Stimulated activated CD4-positive, alpha-beta T cell treated with anti-CD3 and anti-CD28 coated beads, Interleukin-12 subunit alpha, Interleukin-12 subunit beta, amount 100 ng/mL, for 4 hours (primary cell): ENCODE data around the gene AKAP7.
A peak's percentile ranks its signal among the peaks of the same experiment; 100 is the strongest.
"Not testable (repeated sequence)": the region's sequence is repeated elsewhere in the genome, so short reads cannot be mapped to it uniquely, and the experiment has no call there.

Experiments used
- DNase-seq: peaks from one replicate; pipeline ENCODE4 v3.0.0-alpha.2; 2020

AKAP7 gene

GRCh38 chr6:131258010-131258652 lies 122.9 kb downstream of the AKAP7 start:
- DNase-seq: no peak

DNA sequence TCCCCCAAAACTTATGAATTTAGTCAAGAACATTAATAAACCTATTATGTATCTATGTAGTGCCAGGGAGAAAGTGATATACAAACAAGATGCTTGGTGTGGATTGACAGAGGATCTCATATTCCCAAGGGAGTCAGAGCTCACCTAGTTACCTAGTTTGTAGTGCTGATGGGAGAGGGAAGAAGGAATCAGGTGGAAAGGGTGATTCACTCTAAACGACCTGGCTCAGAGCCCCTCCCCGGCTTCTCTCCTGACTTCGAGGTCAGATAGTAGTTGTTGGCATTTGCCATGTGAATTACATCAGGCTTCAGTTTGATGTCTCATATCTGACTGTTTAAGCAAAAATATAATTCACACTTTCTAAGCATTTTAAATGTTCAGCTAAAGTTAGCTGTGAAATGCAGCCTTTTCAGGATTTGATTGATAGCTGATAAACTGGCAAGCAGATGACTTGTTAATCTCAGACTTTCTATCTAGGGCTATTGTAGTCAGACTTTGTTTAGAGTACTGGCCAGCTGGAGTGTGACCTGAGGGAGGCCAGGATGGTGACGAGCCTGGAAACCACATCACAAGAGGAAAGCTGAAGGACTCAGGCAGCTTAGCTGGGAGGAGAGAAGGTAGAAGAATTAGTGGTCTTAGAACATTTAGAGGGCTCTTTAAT lies 123.7 kb downstream of the AKAP7 start:
- no peak for DNase-seq

DNA sequence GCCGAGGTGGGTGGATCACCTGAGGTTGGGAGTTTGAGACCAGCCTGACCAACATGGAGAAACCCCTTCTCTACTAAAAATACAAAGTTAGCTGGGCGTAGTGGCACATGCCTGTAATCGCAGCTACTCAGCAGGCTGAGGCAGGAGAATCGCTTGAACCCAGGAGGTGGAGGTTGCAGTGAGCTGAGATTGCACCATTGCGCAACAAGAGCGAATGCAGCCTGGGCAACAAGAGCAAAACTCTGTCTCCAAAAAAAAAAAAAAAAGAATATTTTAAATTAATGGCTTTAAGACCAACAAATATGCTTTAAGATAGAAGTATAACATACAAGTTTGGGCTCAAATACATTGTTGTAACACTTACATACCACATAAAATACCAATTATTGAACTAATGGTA lies 125.7 kb downstream of the AKAP7 start:
- not testable (repeated sequence) for DNase-seq

DNA sequence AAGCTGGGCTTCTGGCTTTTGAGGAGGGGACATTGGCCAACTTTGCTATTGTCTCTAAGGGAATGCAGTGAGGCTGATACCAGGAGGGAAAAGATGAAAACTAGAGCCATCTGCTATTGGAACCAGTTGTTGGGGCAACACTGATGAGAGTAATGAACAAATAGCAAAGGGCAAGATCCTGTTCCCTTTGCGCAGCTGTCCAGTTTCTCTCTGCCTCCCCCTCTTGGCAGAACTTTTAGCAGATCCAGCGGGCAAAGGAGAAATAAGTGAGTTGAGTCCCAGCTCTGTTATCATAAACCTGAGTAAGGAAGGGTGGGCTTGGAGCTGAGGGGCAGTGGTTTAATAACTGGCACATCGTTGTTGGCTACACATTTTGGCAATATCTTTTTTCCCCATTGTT lies 126.8 kb downstream of the AKAP7 start:
- DNase-seq: no peak

GRCh38 chr6:131265939-131266338 lies 130.7 kb downstream of the AKAP7 start:
- DNase-seq: no peak

DNA sequence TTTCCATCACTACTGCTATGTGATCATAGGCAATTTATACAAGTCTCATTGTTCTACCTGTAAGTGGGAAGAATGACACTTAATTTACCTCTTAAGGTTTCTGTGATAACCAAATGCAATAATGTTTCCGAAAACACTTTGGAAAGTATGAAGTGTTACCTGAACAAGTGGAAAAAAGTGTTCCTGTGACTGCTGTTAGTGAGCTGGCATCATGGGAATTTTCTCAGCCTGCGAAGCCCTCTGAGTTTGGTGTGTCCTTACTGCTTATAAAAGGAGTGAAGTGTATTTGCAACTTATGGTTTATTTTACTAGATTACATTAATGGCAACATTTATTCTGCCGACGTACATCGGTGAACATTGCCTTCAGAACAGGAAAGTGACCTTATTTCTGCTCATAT lies 133.0 kb downstream of the AKAP7 start:
- no peak for DNase-seq

DNA sequence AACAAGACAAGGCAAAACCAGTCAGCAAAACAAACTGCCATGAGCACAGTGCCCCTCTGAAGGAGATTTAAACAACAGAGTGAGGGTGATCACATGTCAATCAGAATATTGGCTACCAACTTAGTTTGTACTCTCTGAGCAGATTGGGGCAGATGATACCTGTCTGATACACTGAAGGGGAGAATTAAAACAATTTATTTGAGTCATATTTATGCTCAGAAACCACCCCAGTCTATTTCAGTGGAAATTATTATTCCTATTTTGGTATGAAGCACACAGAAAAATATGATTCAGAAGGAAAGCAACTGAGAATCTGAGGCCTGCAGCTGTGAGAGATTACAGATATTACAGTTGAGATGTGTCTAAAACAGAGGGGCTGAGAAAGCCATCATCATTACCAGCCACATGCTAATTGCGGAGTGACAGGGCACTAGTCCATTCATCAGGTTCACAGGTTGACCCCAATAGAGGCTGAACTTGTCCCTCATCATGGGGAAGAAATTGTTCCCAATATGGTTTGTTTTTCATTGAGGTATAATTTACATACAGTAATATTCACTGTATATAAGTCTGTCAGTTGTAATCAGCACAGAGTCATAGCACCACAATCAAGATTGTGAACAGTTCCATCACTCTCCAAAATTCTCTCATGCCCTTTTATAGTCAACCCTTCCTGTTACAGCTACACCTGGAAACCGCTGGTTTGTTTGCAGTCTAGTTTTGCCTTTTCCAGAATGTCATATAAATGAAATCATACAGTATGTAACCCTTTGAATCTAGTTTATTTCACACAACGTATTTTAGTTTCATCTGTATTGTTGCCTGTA lies 134.5 kb downstream of the AKAP7 start:
- DNase-seq: no peak

DNA sequence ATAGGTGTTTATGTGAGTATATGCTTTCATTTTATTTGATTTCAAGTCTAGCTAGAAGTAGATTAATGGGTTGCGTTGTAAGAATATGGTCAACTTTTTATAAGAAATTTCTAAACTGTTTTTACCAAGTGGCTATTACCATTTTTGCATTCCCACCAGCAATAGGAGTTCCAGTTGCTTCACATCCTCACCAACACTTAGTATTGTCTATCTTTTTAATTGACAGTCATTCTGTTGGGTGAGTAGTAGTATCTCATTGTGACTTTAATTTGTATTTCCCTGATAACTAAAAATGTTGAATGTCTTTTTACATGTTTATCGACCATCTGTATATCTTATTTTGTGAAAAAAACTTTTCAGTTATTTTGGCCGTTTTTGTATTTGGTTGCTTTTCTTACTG lies 135.3 kb downstream of the AKAP7 start:
- DNase-seq: no peak

- no peak for DNase-seq
Measured at GRCh38 chr6:131275273-131275672, 140.0 kb downstream of the AKAP7 start.

DNA sequence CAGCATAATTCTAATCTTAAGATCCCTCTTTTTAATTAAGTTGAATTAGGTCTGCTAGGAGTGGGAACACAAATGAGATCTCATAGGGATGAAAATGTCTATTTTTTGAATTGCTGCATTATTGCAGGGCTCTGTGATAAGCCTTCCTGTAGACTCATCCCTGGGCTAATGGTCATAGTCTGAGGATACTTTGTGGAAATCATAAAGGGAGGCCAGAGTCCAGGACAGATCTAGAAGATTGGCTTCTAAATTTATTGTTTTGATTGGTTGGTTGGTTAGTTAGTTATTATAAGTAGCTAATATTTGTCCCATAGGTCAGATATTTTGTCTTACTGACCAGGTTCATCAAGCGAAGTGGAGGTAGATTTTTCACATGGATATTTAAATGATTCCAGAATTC lies 142.3 kb downstream of the AKAP7 start:
- DNase-seq: no peak

DNA sequence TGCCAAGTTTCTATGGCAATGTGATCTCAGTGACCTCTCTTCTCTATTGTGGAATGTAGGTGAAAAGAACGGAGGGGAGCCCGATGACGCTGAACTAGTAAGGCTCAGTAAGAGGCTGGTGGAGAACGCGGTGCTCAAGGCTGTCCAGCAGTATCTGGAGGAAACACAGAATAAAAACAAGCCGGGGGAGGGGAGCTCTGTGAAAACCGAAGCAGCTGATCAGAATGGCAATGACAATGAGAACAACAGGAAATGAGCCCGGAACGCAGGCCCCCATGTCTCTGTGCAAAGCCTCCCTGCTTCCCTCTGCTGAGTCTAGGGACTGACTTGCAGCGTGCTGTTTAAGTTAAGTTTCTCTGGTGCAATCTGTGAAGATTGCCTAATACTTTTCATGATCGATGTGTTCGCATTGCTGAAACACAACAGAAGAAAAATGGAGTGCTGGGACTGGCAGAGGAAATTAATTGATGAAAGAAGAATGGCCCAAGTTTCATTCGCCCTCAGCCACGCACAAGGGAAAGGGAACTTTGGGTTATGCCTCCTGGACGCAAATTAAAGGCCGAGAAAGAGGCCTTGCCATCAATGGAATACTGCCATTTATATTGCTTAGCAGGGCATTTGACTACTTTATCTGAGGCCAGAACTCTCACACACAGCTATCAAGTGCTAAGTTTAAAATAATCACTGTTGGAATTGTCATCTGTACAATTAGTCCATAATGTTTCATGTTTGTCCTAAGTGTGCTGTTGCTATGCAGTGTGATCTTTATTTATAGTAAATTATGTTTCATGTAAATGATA lies 146.4 kb downstream of the AKAP7 start:
- DNase-seq: peak; percentile 32

- DNase-seq: no peak
Measured at GRCh38 chr6:131282365-131282764, 147.1 kb downstream of the AKAP7 start.

DNA sequence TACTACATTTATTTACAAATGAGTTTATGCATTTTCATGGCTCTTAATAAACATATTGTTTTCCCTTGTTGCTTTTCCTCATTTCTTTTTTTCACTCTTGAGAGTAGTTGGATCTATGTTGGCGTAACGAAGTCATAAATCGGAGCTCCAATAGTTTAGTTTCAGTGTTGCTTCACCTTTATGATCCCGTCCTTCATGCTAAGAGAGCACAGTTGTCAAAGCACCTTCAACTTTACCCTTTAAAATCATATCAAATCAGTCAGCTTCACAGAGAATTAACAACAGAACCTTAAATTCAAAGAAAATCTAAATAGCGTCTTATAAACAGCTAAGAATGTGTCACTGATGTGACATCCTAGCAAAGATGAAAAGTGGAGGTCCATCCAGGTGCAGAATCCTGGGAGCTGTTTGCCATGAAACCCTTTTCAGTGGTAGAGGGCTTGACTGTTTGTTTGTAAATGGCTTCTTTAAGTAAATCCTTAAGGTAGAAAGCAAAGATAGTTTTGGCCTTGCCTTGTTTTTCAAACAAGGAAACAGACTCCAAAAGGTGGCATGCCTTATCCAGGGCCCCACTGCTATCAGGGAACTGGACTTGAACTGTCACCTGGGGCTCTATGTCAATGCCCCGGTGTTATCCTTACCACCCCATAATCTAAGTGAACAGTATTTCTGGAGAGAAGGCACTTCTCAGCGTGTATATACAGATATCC lies 148.4 kb downstream of the AKAP7 start:
- no peak for DNase-seq

DNA sequence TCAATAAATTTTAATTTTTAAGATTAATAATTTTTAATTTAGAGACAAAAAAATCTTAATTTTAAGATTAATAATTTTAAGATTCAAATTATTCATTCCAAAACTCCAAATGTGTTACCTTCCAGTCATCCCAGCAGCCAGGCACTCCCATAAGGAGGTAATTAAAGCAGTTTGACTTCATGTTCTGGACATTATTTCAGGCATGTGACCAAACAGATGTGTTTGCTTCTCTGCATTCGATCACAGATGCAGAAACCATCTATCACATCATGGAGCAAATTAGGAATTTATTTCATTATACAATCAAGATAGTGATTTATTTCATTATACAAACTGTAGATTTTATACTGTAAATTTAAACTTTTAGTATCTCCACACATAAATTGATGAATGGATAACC lies 150.3 kb downstream of the AKAP7 start:
- no peak for DNase-seq

DNA sequence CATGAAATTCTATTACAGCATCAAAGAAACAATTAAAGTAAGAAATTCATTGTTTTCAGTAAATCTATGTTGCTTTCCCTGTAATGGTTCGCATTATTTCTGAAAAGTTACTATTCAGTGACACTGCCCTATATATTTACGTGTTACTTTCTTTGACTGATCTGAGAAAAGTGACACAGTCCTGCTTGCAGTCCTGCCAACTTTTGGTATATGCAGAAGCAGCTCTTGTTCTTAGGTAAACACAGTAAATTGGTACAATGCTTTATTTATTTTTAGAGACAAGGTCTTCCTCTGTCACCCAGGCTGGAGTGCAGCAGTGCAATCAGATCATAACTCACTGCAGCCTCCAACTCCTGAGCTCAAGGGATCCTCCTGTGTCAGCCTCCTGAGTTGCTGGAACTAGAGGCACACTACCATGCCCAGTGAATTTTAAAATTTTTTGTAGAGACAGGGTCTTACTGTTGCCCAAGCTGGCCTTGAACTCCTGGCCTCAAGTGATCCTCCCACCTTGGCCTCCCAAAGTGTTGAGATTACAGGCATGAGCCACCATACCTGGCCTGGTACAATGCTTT lies 151.3 kb downstream of the AKAP7 start:
- DNase-seq: no peak

DNA sequence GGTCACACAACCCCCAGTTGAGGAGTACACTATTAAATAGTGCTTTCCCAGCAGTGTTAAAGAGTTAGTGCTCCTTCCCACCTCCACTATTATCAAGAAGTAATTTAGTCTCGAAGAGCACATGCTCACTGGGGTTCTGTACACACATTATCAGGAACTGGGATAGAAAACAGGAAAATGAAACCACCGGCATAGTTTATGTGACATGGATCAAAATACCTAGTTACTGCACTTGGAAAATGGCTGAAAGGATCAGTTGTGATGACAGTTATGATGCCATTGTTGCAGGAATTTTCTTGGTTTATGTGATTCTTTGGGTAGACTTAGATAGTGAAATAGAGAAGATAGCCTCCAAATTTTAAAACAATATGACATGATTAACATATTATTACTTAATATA lies 152.9 kb downstream of the AKAP7 start:
- DNase-seq: no peak

DNA sequence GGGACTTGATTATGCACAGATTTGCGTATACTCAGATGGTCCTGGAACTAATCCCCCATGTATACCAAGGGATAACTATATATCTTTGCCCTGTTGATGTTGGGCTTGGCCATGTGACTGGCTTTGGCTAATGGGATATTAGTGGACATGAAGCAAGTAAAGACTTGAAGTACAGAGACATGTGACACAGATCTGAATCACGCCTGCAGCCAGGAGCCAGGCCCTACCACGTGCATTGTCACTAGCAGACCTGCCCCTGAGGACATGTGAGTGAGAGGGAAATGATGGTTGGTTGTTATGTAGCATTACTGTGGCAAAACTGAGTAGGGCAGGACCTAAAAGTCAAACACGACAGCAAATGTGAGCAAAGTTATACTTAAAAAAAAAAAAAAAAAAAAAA lies 155.7 kb downstream of the AKAP7 start:
- no peak for DNase-seq

- no peak for DNase-seq
Measured at GRCh38 chr6:131292145-131292938, 157.1 kb downstream of the AKAP7 start.

DNA sequence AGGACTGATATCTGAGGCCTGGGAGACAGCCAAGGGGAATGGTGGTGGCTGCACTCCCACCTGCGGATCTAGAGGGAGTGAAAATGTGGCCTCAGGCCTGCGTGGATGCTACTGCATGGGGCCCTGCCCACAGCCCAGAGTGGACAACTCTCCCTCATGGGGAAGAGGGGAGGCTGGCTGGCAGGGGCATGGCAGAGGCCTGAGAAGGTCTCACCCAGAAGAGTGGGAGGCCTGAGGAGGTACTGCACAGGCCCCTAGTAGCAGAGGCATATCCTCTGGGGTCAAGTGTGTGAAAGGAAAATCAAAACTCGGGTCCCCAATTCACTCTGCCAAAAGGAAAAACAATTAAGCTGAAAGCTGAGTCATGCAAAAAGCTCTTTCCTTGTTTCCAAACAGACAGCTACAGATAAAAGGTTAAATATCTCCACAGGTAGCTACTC lies 158.2 kb downstream of the AKAP7 start:
- no peak for DNase-seq

DNA sequence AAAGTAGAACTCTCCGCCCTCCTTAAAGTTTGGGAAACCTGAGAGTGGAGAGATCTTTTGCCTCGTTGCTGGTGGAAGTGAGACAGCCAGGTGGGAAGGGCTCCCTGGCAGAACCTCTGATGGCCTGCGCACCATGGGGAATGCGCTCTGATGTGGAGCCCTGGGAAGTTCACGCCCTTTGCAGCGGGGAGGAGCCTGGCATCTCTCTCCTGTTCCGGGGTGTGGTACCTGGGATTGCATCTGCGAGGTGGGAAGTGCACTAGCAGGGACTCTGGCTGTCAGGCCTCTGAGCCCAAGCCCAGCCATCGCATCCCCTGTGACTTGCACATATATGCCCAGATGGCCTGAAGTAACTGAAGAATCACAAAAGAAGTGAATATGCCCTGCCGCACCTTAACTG lies 159.8 kb downstream of the AKAP7 start:
- no peak for DNase-seq

- not testable (repeated sequence) for DNase-seq
Measured at GRCh38 chr6:131300826-131301225, 165.6 kb downstream of the AKAP7 start.
